ENCODE measurements around the gene PRKCA.

Gene PRKCA

GRCh38 chr17:66733759-66734158 is 431.3 kb downstream of the PRKCA start:
- no peak for DNase-seq
- intact Hi-C loops (cut with DNase I), result no loop called here

- intact Hi-C loops (cut with DNase I), result no loop called here
- DNase-seq, result no peak
Observed at GRCh38 chr17:66734186-66734943, 432.0 kb downstream of the PRKCA start.

- intact Hi-C loops (cut with DNase I), result no loop called here
- DNase-seq, result peak in 8 of 10 donors; percentile 50 to 91 (median 59)
Observed at GRCh38 chr17:66737524-66737923, 435.1 kb downstream of the PRKCA start.

GRCh38 chr17:66738301-66738700 is 435.9 kb downstream of the PRKCA start:
- intact Hi-C loops (cut with DNase I), result no loop called here
- peak in 1 of 10 donors; percentile 2 for DNase-seq

GRCh38 chr17:66739553-66739952 is 437.1 kb downstream of the PRKCA start:
- intact Hi-C loops (cut with DNase I), result no loop called here
- peak in 1 of 10 donors; percentile 39 for DNase-seq

- DNase-seq, result peak in 2 of 10 donors; percentile 11 to 42
- intact Hi-C loops (cut with DNase I), result no loop called here
Observed at GRCh38 chr17:66740226-66740625, 437.8 kb downstream of the PRKCA start.

GRCh38 chr17:66743511-66743910 is 441.1 kb downstream of the PRKCA start:
- DNase-seq, result peak in 1 of 10 donors; percentile 59
- intact Hi-C loops (cut with DNase I), result no loop called here

GRCh38 chr17:66746736-66747135 is 444.3 kb downstream of the PRKCA start:
- DNase-seq, result peak in 1 of 10 donors; percentile 39
- intact Hi-C loops (cut with DNase I), result no loop called here

- intact Hi-C loops (cut with DNase I), result no loop called here
- peak in 1 of 10 donors; percentile 46 for DNase-seq
Observed at GRCh38 chr17:66747578-66748275, 445.3 kb downstream of the PRKCA start.

GRCh38 chr17:66748578-66748977 is 446.2 kb downstream of the PRKCA start:
- intact Hi-C loops (cut with DNase I), result no loop called here
- DNase-seq, result no peak

- intact Hi-C loops (cut with DNase I), result no loop called here
- DNase-seq, result peak in 1 of 10 donors; percentile 66
Observed at GRCh38 chr17:66749217-66749832, 446.9 kb downstream of the PRKCA start.

GRCh38 chr17:66750116-66750515 is 447.7 kb downstream of the PRKCA start:
- intact Hi-C loops (cut with DNase I), result no loop called here
- DNase-seq, result no peak

GRCh38 chr17:66750781-66751543 is 448.5 kb downstream of the PRKCA start:
- DNase-seq, result no peak
- intact Hi-C loops (cut with DNase I), result no loop called here

GRCh38 chr17:66751771-66752170 is 449.4 kb downstream of the PRKCA start:
- DNase-seq, result no peak
- intact Hi-C loops (cut with DNase I), result no loop called here

- intact Hi-C loops (cut with DNase I), result no loop called here
Observed at GRCh38 chr17:66752411-66752810, 450.0 kb downstream of the PRKCA start.

GRCh38 chr17:66753126-66753920 is 450.9 kb downstream of the PRKCA start:
- peak in 1 of 10 donors; percentile 79 for DNase-seq
- intact Hi-C loops (cut with DNase I), result no loop called here

More at GRCh38 chr17:66752411-66752810, 450.0 kb downstream of the PRKCA start:
- peak in 1 of 10 donors; percentile 46 for DNase-seq

GRCh38 chr17:66755101-66755943 is 452.9 kb downstream of the PRKCA start:
- intact Hi-C loops (cut with DNase I), result no loop called here
- DNase-seq, result peak in 1 of 10 donors; percentile 69

- intact Hi-C loops (cut with DNase I), result no loop called here
- DNase-seq, result peak in 1 of 10 donors; percentile 72
Observed at GRCh38 chr17:66755944-66756290, 453.5 kb downstream of the PRKCA start.

GRCh38 chr17:66760324-66760723 is 457.9 kb downstream of the PRKCA start:
- no peak for DNase-seq
- intact Hi-C loops (cut with DNase I), result no loop called here
